ENCODE measurements around the gene NCOA4.

DNA sequence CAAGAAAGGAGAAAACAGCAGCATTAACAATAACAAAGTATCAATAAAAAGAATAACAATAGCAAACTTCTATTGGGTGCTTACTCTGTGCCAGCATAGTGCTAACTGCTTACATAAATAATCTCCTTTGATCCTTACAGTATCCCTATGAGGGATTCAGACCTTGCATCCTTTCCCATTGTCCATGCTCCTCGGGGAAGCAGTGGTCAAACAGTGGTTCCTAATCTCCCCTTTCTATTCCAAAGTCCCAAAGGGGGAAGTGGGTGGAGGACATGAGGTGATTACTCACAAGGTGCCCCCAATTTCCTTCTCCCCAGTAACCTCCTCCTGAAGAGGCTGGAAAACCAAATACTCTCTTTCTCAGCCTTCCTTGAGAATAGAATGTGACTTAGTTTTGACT is 37.7 kb upstream of the NCOA4 start:
- TF ChIP-seq, protein P1, sequence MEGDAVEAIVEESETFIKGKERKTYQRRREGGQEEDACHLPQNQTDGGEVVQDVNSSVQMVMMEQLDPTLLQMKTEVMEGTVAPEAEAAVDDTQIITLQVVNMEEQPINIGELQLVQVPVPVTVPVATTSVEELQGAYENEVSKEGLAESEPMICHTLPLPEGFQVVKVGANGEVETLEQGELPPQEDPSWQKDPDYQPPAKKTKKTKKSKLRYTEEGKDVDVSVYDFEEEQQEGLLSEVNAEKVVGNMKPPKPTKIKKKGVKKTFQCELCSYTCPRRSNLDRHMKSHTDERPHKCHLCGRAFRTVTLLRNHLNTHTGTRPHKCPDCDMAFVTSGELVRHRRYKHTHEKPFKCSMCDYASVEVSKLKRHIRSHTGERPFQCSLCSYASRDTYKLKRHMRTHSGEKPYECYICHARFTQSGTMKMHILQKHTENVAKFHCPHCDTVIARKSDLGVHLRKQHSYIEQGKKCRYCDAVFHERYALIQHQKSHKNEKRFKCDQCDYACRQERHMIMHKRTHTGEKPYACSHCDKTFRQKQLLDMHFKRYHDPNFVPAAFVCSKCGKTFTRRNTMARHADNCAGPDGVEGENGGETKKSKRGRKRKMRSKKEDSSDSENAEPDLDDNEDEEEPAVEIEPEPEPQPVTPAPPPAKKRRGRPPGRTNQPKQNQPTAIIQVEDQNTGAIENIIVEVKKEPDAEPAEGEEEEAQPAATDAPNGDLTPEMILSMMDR (IDR thresholded peaks at IDR 0.05; ENCODE audit: extremely low read depth in 1 of 2, insufficient read depth in 1 of 2, low read depth in 1 of 2, low read length in 2 of 2), result no peak
- TF ChIP-seq EZH2 (IDR thresholded peaks at IDR 0.05; ENCODE audit: borderline replicate concordance, low read depth, low read length, severe bottlenecking) (no peak), POLR2AphosphoS5 (IDR thresholded peaks at IDR 0.05; ENCODE audit: insufficient read depth, low read depth, low read length) (no peak), POLR2A (IDR thresholded peaks at IDR 0.05; ENCODE audit: low read depth, low read length) (no peak), JUN (IDR thresholded peaks at IDR 0.05; ENCODE audit: borderline replicate concordance, insufficient read depth, insufficient read length, low read depth) (no peak)
- TF ChIP-seq, protein P2, sequence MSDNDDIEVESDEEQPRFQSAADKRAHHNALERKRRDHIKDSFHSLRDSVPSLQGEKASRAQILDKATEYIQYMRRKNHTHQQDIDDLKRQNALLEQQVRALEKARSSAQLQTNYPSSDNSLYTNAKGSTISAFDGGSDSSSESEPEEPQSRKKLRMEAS (IDR thresholded peaks at IDR 0.05; ENCODE audit: insufficient read depth, insufficient read length), result no peak

Data from endothelial cell of umbilical vein (primary cell).